Muscle layer of duodenum (tissue), 2 donors: ENCODE measurements around the gene ZC3H11A.
A peak's percentile ranks its signal among the peaks of the same experiment; 100 is the strongest.
"Not testable (repeated sequence)": the region's sequence is repeated elsewhere in the genome, so short reads cannot be mapped to it uniquely, and the experiment has no call there.

Experiments used
- H3K27ac ChIP-seq: one replicate; pipeline ENCODE4 v1.7.0; 2013; ENCODE audit warnings: mild to moderate bottlenecking, low read length
- H3K27me3 ChIP-seq: one replicate; pipeline ENCODE4 v1.7.0; 2013; ENCODE audit warnings: low read depth, mild to moderate bottlenecking, control low read depth, low read length
- H3K36me3 ChIP-seq, 2 donors: one replicate each; pipeline ENCODE4 v1.7.0; 2013; ENCODE audit warnings: low read length in 2 of 2, control low read depth in 1 of 2, mild to moderate bottlenecking in 1 of 2; ENCODE audit not compliant: insufficient read depth in 2 of 2, control insufficient read depth in 1 of 2
- H3K4me1 ChIP-seq, 2 donors: one replicate each; pipeline ENCODE4 v1.7.0; 2013; ENCODE audit warnings: low read length in 2 of 2, mild to moderate bottlenecking in 2 of 2, control low read depth in 1 of 2, moderate library complexity in 1 of 2; ENCODE audit not compliant: insufficient read depth in 2 of 2, control insufficient read depth in 1 of 2
- H3K4me3 ChIP-seq, 2 donors: one replicate each; pipeline ENCODE4 v1.7.0; 2013; ENCODE audit warnings: low read length in 2 of 2, low read depth in 1 of 2, mild to moderate bottlenecking in 1 of 2
- H3K9me3 ChIP-seq, 2 donors: one replicate each; pipeline ENCODE4 v1.7.0; 2013; ENCODE audit warnings: low read length in 2 of 2, control low read depth in 1 of 2, mild to moderate bottlenecking in 1 of 2; ENCODE audit not compliant: control insufficient read depth in 1 of 2
- donor health status: healthy.

Gene ZC3H11A

DNA sequence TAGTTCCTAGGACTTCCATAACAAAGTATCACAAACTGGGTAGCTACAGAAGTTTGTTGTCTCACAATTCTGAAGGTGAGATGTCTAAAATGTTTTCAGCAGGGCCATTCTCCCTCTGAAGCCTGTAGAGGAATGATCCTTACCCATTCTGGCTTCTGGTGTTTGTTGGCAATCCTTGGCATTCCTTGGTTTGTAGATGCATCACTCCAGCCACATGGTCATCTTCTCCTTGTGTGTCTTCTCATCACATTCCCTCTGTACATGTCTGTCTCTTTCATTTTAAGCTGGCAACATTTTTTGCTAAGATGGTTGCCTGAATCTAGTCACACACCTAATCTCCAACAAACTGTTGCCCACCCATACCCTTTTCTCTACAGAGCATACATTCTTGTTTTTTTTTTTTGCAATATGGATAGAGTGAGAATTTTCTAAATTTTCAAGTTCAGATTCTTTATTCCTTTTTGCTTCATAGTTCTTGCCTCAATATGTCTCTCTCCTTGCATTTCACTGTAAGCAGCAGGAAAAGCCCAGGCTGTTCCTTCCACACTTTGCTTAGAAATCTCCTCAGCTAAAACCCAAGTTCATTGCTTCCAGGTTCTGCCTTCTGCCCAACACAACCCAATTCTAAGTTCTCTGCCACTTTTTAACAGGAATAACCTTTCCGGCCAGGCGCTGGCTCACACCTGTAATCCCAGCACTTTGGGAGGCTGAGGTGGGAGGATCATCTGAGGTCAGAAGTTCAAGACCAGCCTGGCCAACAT is 18.3 kb downstream of the ZC3H11A start:
- no peak overlapping the region for H3K27ac ChIP-seq
- no peaks in the 10 kb centered on the region for H3K27me3 ChIP-seq
- no peak overlapping the region for H3K4me3 ChIP-seq
- H3K4me1 ChIP-seq = no peaks in the 10 kb centered on the region
- H3K9me3 ChIP-seq = no peaks in the 10 kb centered on the region
- H3K36me3 ChIP-seq = peaks cover 19 to 30% of the 10 kb centered on the region in 2 donors

DNA sequence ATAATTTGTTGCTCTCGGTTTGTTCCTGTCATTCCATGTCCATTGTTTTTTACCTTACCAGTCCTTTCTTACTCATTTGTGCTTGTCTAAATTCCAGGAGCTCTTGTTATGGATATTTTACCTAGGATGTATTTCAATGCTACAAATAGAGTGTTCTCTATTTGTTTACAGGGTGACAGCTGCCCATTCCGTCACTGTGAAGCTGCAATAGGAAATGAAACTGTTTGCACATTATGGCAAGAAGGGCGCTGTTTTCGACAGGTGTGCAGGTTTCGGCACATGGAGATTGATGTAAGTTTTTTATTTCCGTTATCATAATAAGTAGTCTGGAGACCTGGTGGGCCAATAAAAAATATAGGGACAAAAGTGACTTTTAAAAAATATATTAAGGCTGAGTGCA is 23.0 kb downstream of the ZC3H11A start:
- Histone ChIP-seq H3K27ac (no peak overlapping the region), H3K4me1 (no peaks in the 10 kb centered on the region), H3K4me3 (no peak overlapping the region), H3K36me3 (peaks cover 45 to 48% of the 10 kb centered on the region in 2 donors), H3K27me3 (no peaks in the 10 kb centered on the region), H3K9me3 (no peaks in the 10 kb centered on the region)

DNA sequence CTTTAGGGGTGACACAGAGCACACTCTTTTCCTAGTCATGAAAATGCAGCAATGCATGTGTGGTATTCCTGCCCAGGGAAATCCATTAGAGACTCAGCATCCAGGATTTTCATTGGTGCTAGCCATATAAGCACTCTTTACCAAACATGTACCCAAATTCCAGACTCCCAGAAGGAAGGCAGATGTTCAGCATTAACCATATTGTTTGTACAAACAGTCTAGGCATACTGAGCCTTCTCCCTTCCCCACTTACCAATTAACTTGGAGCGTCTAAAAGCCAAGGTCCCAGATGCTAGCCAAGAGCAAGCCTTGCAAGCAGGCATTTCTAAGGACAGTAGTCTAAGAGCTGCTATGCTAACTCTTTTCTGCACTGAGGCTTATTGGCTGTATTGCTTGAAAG is 27.9 kb downstream of the ZC3H11A start:
- Histone ChIP-seq H3K4me1 (no peaks in the 10 kb centered on the region), H3K27ac (no peak overlapping the region), H3K36me3 (peaks cover 33 to 50% of the 10 kb centered on the region in 2 donors), H3K9me3 (no peaks in the 10 kb centered on the region), H3K4me3 (no peak overlapping the region), H3K27me3 (no peaks in the 10 kb centered on the region)

DNA sequence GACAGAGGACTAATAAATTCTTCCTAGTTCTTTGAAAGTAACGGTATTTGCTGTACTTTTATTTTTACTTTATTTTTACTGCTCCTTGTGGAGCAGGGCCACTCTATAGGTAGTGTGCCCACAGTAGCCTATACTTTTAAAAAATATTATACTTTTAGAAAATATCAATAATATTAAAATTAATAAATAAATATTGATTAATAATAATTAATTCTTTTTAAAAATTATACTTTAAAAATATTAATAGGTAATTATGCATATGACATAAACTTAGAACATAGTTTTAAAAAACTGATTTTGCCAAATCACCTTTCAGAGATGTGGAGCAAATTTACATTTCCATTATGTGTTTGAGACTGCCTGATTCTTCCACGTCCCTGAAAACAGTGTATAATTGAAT is 30.8 kb downstream of the ZC3H11A start:
- no peaks in the 10 kb centered on the region for H3K27me3 ChIP-seq
- H3K4me1 ChIP-seq = peaks cover 0 to 3% of the 10 kb centered on the region in 2 donors
- no peaks in the 10 kb centered on the region for H3K9me3 ChIP-seq
- H3K27ac ChIP-seq = no peak overlapping the region
- peaks cover 43 to 58% of the 10 kb centered on the region in 2 donors for H3K36me3 ChIP-seq
- no peak overlapping the region for H3K4me3 ChIP-seq

DNA sequence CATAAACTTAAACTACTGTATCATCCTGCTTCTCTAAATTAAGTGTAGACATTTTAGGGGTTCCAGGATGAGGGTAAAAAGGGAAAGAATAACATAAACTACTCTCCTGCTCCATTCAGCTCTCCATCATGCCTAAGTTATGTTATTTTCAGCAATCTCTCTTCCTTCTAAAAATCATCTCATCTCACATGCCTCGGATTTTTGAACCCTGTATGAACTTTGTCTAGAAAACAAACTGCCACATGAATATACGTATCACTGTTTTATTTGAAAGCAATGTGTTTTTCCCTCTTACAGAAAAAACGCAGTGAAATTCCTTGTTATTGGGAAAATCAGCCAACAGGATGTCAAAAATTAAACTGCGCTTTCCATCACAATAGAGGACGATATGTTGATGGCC is 32.6 kb downstream of the ZC3H11A start:
- Histone ChIP-seq H3K36me3 (peaks cover 46 to 50% of the 10 kb centered on the region in 2 donors), H3K27ac (no peak overlapping the region)

DNA sequence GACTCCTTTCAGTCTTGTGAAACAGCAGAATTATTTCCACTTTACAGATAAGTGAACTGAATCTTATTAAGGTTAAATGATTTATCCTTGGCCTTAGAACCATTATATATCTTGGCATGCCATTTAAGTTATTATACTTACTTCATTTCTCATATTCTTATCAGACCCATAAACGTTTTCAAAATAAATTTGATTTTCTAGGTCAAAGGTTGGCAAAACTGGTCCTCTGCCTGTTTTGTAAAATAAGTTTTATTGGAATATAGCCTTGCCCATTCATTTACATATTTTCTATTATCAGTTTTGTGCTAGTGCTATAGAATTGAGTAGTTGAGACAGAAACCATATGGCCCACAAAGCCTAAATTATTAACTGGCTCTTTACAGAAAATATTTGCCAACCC is 33.1 kb downstream of the ZC3H11A start:
- no peaks in the 10 kb centered on the region for H3K9me3 ChIP-seq
- peaks cover 46 to 47% of the 10 kb centered on the region in 2 donors for H3K36me3 ChIP-seq
- H3K27ac ChIP-seq = no peak overlapping the region
- peaks cover 0 to 3% of the 10 kb centered on the region in 2 donors for H3K4me1 ChIP-seq
- no peak overlapping the region for H3K4me3 ChIP-seq
- no peaks in the 10 kb centered on the region for H3K27me3 ChIP-seq

More for the DNA sequence above, 32.6 kb downstream of the ZC3H11A start:
- Histone ChIP-seq H3K4me1 (peaks cover 0 to 3% of the 10 kb centered on the region in 2 donors), H3K27me3 (no peaks in the 10 kb centered on the region), H3K4me3 (no peak overlapping the region), H3K9me3 (no peaks in the 10 kb centered on the region)

DNA sequence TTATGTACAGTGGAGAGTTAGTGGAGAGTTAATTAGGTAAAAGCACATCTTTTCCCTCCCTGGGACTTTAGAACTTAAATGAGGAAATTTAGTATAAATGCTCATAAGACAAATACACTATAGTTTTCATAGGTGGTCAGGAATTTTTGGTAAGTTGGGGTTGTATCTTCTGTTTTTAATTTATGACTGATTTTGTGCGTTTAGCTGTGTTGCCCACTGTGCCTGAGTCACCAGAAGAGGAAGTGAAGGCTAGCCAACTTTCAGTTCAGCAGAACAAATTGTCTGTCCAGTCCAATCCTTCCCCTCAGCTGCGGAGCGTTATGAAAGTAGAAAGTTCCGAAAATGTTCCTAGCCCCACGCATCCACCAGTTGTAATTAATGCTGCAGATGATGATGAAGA is 33.8 kb downstream of the ZC3H11A start:
- H3K9me3 ChIP-seq, H3K4me1 ChIP-seq, H3K4me3 ChIP-seq, H3K27me3 ChIP-seq: not testable (repeated sequence)
- peak overlapping the region; percentile 62 for H3K27ac ChIP-seq
- H3K36me3 ChIP-seq = peaks cover 48 to 50% of the 10 kb centered on the region in 2 donors

DNA sequence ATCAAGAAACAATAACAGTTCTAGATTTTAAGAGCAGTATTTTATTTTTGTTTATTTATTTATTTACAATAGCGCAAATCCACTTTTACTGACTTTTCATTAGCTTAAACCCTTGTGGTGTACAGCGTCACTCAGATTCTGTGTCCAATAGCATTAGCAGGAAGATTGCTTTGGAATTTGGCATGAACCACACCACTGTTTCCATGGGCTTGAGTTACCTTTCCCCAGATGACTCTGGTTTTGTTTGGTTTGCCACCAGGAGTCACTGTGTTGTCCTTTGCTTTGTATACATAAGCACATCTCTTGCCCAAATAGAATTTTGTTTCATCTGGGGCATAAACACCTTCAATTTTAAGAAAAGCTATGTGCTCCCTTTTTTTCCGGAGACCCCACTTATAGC is 40.1 kb downstream of the ZC3H11A start:
- H3K9me3 ChIP-seq = no peaks in the 10 kb centered on the region

DNA sequence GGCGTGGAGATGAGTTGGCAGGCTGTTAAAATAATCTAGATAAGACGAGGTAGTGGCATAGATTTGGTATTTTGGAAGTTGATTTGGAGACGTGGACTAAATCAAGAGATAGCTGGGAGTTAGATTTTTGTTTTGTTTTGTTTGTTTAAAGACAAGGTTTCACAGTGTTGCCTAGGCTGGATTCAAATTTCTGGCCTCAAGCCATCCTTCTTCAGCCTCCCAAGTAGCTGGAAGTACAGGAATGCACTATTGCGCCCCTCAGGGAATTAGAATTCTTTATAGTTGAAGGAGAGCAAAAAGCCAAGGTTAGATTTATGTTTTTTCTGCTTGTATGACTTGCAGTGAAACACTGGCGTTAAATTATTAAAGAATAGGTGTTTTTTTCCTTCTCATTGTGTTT is 43.7 kb downstream of the ZC3H11A start:
- Histone ChIP-seq H3K27me3 (no peaks in the 10 kb centered on the region), H3K4me3 (no peak overlapping the region), H3K27ac (no peak overlapping the region), H3K9me3 (no peaks in the 10 kb centered on the region), H3K4me1 (peaks cover 0 to 10% of the 10 kb centered on the region in 2 donors), H3K36me3 (peaks cover 33 to 56% of the 10 kb centered on the region in 2 donors)

More for the DNA sequence above, 40.1 kb downstream of the ZC3H11A start:
- Histone ChIP-seq H3K4me3 (no peak overlapping the region), H3K27me3 (no peaks in the 10 kb centered on the region), H3K27ac (no peak overlapping the region), H3K36me3 (peaks cover 39 to 64% of the 10 kb centered on the region in 2 donors), H3K4me1 (peaks cover 0 to 10% of the 10 kb centered on the region in 2 donors)

DNA sequence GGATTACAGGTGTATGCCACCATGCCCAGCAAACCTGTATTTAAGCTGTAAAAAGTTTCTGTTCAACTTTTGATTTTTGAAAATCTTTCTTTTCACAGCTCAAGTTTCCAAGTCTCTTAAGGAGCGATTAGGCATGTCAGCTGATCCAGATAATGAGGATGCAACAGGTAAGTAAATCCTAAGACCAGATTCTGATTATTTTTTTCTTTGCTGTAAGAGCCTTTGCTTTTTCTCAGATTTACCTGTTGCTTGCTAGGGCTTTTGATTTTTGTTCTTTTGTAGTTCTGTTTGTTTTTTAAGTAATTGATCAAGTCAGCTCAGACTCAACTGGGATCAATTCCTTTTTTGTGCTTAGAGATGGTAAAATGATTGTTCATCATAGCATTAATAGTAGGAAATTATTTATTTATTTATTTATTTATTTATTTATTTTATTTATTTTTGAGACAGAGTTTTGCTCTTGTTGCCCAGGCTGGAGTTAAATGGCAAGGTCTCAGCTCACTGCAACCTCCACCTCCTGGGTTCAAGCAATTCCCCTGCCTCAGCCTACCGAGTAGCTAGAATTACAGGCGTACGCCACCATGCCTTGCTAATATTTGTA is 44.9 kb downstream of the ZC3H11A start:
- Histone ChIP-seq H3K36me3 (peaks cover 33 to 50% of the 10 kb centered on the region in 2 donors), H3K4me1 (peaks cover 0 to 10% of the 10 kb centered on the region in 2 donors), H3K27me3 (no peaks in the 10 kb centered on the region), H3K4me3 (no peak overlapping the region), H3K27ac (no peak overlapping the region), H3K9me3 (no peaks in the 10 kb centered on the region)

DNA sequence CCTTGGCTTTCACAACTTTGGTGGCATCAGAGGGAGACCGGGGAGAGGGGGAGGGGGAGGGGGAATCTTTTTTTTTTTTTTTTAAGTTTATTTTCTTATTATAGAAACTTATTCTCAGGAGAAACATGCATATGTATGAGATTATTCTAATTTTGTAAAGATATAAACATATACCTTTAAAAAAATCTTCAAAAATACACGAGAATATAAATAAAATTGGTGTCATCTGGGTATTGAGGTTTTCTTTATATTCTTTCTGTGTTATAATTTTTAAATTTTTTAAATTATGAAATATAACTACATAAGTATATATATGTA is 47.1 kb downstream of the ZC3H11A start:
- H3K4me3 ChIP-seq = no peak overlapping the region
- H3K36me3 ChIP-seq = peaks cover 48 to 56% of the 10 kb centered on the region in 2 donors
- no peak overlapping the region for H3K27ac ChIP-seq
- no peaks in the 10 kb centered on the region for H3K27me3 ChIP-seq
- peaks cover 0 to 10% of the 10 kb centered on the region in 2 donors for H3K4me1 ChIP-seq
- H3K9me3 ChIP-seq = no peaks in the 10 kb centered on the region
